ENCODE data around the gene SLC37A4. TPM values are rescaled to one million over a fixed set of nuclear protein-coding genes. Genes with fewer than 3 reads are reported as not detected.

The SLC37A4 gene
- total RNA-seq, 4 donors from 2014 or later = 24.6 to 32.2 (median 29.2) TPM

DNA sequence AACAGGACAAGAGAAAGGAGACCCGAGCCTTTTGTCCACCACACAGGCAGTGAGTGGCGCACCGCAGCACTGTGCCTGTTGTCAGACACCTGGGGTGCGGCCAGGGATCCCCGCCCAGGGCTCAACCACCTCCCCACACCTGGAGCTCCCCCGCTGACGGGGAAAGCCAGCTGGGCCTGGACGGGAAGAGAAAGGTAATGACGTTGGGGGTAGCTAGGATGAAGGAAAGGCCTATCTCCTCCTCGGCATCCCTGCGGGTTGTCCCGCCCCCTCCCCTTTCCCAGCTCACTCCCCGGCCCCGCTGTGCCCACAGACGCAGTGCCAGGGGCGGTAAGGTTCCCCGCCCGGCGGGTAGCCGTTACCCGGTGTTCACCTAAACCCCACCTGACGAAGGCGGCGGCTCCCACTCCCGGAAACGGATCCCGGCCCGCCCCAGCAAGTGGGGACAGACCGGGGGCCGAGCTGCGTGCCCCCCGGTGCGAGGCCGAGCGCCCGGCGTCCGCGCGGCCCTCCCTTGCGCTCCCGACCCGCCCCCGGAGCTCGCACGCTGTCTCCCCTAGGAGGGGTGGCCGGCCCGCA is 25.8 kb upstream of the SLC37A4 start:
- no peak for TF ChIP-seq EP300 (IDR thresholded peaks at IDR 0.05)
- no peak for DNase-seq (ENCODE audit: low spot score in 2 of 2)

DNA sequence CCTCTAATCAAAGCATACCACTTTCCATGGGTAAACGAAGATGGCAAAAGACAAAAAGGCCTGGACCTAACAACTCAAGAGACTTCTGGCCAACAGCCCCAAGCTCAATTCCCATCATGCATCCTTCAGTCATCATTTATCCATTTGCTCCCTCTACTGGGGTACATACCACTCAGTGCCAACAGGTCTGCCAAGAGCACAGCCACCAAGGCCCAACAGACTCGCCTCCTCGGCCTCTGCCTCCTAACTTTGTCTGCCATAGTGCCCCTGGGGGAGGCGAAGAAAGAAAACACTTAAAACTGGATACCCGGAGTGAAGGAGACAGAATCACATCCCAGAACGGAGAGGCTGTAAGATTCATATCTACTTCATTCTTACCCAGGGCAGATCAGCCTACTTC is 25.2 kb upstream of the SLC37A4 start:
- Histone ChIP-seq H3K27me3 (no peaks in the 10 kb centered on the region), H3K4me3 (peak overlapping the region; percentile 91 to 99 (median 96)), H3K27ac (peak overlapping the region in 3 of 4 donors; percentile 91 to 96 (median 91)), H3K9me3 (no peaks in the 10 kb centered on the region), H3K4me1 (peaks cover 0 to 26% (median 15%) of the 10 kb centered on the region in 4 donors), H3K36me3 (peaks cover 0 to 44% (median 37%) of the 10 kb centered on the region in 3 donors)
- WGBS, 2 donors = 29 to 30% methylated on average over 6 of the region's 6 CpGs
- DNase-seq (ENCODE audit: low spot score in 2 of 2) = no peak
- TF ChIP-seq POLR2A (IDR thresholded peaks at IDR 0.05) = no peak
- TF ChIP-seq EP300 (IDR thresholded peaks at IDR 0.05) = no peak
- TF ChIP-seq, protein P1, sequence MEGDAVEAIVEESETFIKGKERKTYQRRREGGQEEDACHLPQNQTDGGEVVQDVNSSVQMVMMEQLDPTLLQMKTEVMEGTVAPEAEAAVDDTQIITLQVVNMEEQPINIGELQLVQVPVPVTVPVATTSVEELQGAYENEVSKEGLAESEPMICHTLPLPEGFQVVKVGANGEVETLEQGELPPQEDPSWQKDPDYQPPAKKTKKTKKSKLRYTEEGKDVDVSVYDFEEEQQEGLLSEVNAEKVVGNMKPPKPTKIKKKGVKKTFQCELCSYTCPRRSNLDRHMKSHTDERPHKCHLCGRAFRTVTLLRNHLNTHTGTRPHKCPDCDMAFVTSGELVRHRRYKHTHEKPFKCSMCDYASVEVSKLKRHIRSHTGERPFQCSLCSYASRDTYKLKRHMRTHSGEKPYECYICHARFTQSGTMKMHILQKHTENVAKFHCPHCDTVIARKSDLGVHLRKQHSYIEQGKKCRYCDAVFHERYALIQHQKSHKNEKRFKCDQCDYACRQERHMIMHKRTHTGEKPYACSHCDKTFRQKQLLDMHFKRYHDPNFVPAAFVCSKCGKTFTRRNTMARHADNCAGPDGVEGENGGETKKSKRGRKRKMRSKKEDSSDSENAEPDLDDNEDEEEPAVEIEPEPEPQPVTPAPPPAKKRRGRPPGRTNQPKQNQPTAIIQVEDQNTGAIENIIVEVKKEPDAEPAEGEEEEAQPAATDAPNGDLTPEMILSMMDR (IDR thresholded peaks at IDR 0.05) = no peak

More for the DNA sequence above, 25.8 kb upstream of the SLC37A4 start:
- Histone ChIP-seq H3K4me3 (peak overlapping the region; percentile 91 to 99 (median 96)), H3K4me1 (peaks cover 0 to 26% (median 15%) of the 10 kb centered on the region in 4 donors), H3K27ac (peak overlapping the region; percentile 78 to 96 (median 91)), H3K27me3 (no peaks in the 10 kb centered on the region), H3K36me3 (peaks cover 0 to 38% (median 32%) of the 10 kb centered on the region in 3 donors), H3K9me3 (no peaks in the 10 kb centered on the region)
- 0 to 1% methylated on average over 17 to 27 of the region's 48 CpGs for WGBS, 2 donors

DNA sequence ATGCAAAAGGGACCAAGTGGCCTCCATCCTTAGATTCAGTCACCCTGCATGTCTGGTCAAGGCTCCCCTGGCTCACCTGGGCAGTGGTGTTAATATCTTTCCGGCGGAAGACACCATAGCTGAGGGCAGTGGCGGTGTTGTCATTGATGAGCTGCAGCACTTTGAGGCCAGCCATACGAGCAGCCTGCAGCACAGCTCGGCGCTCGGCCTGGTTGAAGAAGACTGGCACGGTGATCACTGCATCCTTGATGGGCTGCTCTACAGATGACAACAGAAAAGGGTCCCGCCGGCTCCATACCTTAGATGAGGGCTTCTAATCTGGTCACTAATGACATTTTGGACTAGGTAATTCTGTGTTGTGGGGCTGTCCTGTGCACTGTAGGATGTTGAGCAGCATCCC is 23.7 kb upstream of the SLC37A4 start:
- TF ChIP-seq EP300 (IDR thresholded peaks at IDR 0.05) = no peak
- TF ChIP-seq POLR2A (IDR thresholded peaks at IDR 0.05) = no peak
- TF ChIP-seq, protein P1 (IDR thresholded peaks at IDR 0.05) = no peak
- Histone ChIP-seq H3K9me3 (no peaks in the 10 kb centered on the region), H3K36me3 (peaks cover 0 to 58% (median 39%) of the 10 kb centered on the region in 3 donors), H3K27ac (no peak overlapping the region), H3K4me3 (no peak overlapping the region), H3K4me1 (peaks cover 0 to 26% (median 15%) of the 10 kb centered on the region in 4 donors), H3K27me3 (no peaks in the 10 kb centered on the region)
- 88 to 92% methylated on average over 7 to 10 of the region's 10 CpGs for WGBS, 2 donors
- no peak for DNase-seq (ENCODE audit: low spot score in 2 of 2)

DNA sequence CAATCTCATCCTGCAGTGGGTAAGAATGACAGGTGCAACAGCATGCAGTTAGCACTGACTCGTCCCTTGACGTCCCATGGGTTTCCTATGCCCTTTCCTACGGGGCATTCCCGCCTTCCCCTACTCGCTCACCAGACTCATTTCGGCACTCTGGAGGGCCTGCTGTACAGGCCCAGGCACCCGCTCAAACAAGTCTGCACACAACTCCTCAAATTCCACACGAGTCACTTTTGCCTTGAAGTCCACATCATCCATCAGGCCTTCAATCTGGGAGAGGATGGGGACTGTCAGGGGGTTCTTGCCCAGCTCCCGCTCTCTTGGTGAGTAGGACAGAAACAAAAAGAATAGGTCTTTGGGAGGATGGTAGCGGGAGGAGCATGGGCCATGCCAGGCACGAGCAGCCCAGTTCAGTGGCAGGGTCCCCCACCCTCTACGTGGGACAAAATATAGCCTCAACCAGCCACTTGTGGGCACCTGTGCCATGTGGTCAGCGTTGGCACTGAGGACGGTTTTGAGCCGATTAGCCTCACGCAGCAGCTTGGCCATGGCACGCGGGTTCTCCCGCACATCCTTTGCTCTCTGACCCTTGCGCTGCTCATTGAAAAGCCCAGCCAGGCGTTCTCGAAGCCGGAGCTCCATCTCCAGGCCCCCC is 21.6 kb upstream of the SLC37A4 start:
- Histone ChIP-seq H3K4me3 (no peak overlapping the region), H3K27me3 (no peaks in the 10 kb centered on the region), H3K9me3 (no peaks in the 10 kb centered on the region), H3K27ac (no peak overlapping the region), H3K36me3 (peaks cover 2 to 80% (median 59%) of the 10 kb centered on the region in 3 donors), H3K4me1 (peaks cover 0 to 17% (median 7%) of the 10 kb centered on the region in 4 donors)
- TF ChIP-seq POLR2A (IDR thresholded peaks at IDR 0.05) (no peak), EP300 (IDR thresholded peaks at IDR 0.05) (no peak)
- TF ChIP-seq, protein P1 (IDR thresholded peaks at IDR 0.05) = no peak
- 92 to 94% methylated on average over 23 of the region's 23 CpGs for WGBS, 2 donors
- no peak for DNase-seq (ENCODE audit: low spot score in 2 of 2)

DNA sequence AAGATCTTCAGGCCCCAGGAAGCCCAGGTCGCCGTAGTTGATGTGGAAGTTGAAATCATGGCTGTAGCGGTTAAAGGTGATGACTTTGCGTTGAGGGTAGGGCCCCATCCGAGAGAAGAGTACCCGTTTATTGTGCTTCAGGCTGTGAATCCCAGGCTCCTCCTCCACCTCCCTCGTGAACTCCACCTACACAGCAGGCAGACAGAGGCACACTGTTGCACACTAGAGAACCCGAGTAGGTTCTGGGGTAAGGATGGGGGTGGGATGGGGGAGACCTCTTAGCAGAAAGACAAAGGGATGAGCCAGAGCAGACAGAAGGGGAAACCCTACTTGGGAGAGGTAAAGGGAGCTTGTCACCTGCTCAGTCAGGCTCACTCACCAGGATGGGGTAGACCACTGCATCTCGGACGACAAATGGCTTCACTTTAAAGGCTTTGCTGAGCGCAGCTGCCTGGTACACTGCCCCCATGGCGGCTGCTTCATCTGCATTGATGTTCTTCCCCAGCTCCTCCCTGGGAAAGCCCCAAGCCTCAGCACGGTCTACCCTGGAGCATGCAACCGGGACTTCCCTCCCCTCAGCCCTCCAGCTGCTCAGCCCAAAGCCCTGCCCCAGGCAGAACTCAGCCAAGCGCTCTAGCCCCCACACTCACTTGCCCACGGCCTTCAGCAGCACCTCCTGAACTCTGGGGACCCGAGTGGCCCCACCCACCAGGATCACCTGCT is 20.9 kb upstream of the SLC37A4 start:
- Histone ChIP-seq H3K4me1 (peaks cover 0 to 17% (median 7%) of the 10 kb centered on the region in 4 donors), H3K27me3 (no peaks in the 10 kb centered on the region), H3K9me3 (no peaks in the 10 kb centered on the region), H3K27ac (no peak overlapping the region), H3K36me3 (peaks cover 2 to 86% (median 64%) of the 10 kb centered on the region in 3 donors), H3K4me3 (no peak overlapping the region)
- TF ChIP-seq POLR2A (IDR thresholded peaks at IDR 0.05) (no peak), EP300 (IDR thresholded peaks at IDR 0.05) (no peak)
- TF ChIP-seq, protein P1 (IDR thresholded peaks at IDR 0.05) = no peak
- WGBS, 2 donors = 68 to 77% methylated on average over 16 to 17 of the region's 17 CpGs
- no peak for DNase-seq (ENCODE audit: low spot score in 2 of 2)

All from tibial nerve (tissue), 4 donors.